Colon (tissue), 2 donors: ENCODE results near the gene GAB3.

Source experiments
- FAIRE-seq: peaks from 2 replicates; lab custom pipeline; 2012; peaks lifted over from hg19 to GRCh38; lab: Jason Lieb, UNC
- donor health status: control.
- donor health status: control.

Gene GAB3

DNA sequence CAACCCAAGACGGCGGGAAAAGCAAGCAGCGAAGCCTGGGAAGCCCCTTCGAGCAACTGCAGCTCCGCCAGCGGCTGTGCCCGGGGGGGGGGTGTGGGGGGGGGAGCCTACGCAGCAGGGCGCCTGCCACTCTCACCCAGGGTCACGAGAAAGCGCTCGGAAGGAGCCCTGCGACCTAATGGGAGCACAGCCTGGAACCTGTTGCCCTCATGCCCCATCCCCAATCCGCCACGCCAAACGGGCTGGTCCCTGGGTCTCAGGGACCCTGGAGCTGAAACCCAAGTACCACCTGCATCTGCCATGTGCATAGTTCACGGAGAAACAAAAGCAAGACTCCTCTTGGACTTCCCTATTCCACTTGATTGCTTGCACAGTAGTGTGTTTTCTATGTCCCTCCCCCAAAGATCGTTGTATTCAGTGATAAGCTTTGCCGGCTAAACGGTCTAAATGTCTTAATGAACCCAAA is 359 bp upstream of the GAB3 start:
- no peak for FAIRE-seq

DNA sequence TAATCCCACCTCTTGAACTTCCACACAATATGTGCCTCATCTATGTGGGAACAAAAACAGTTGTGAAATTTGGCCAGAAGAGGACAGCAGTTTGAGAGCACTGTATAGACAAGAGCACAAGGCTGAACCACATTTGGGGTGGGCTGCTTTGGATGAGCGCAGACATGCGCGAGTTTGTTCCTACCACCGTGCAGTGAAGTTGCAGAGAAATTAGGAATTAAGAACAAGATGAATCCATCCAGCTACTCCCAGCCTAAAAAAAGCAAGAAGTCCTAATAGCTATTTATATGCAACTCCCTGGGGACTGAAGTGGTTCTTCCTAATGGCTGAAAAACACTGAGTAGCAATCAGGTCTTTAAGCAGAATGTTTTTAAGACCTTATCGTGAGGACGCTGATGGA is 1.0 kb downstream of the GAB3 start:
- FAIRE-seq = no peak

GRCh38 chrX:154748712-154749339 is 2.1 kb downstream of the GAB3 start:
- FAIRE-seq = peak; percentile 38

DNA sequence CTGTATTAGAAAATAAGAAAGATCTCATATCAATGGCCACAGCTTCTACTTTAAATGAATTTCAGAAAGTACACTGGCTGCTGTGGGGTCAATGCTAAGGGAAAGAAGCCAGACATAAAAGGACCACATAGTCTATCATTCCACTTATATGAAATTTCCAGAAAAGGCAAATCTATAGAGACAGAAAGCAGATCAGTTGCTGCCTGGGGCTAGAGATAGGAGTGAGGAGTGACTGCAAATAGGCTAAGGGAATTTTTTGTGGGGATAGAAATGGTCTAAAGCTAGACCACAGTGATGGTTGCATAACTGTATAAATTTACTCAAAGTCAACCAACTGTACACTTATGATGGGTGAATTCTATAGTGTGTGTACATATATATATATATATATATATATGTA is 8.3 kb downstream of the GAB3 start:
- no peak for FAIRE-seq

GRCh38 chrX:154739952-154740465 is 10.9 kb downstream of the GAB3 start:
- FAIRE-seq = peak; percentile 10

DNA sequence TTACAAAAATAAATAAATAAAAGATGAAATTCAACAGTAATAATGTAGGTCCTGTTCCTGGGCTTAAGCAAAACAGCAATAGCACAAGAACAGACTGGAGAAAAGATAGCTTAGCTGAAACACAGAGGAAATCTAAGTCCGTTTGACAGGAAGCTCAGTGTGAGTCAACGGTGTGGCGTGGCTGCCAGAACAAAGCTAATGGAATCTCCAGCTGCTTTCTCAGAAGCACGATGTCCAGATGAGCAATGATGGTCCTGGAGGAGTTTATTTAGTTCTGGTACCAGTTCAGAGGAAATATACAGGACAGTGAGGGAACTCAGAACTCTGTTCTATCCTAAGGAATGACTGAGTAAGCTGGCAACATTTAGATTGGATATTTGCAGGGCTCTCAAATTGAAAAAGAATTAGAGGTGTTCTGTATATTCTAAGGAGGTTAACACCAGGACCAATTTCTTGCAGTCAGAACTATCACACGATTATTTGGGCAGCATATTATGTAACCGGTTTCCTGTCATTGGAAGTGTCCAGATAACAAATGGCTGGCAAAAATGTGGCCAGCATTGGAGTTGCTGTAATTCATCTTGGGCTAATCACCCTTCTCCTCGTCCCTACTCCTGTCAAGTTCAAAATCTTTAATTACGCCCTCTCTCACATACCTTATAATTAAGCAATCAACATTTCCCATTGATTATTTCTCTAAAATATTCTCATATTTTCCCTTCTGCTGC is 12.7 kb downstream of the GAB3 start:
- no peak for FAIRE-seq

DNA sequence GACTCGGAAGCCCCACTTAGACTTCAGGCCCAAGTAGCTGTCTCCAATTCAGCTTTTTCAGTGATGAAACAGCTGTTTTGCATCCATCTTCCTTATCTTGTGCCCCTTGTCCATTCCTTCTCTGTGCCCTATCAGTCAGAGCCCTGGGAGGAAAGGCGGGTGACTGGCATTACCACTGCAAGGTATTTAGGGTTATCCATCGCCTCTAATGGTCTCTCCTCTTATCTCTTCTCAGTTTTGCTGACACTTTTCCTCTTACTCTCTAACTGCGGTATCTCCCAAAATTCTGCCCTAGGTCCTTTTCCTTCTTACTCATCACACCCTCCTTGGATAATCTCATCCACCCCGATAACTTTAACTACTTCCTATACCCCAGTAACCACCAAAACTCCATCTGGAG is 13.7 kb downstream of the GAB3 start:
- FAIRE-seq = no peak

- FAIRE-seq = no peak
Observed at GRCh38 chrX:154735695-154736393, 15.0 kb downstream of the GAB3 start.

GRCh38 chrX:154734061-154734781 is 16.7 kb downstream of the GAB3 start:
- no peak for FAIRE-seq

DNA sequence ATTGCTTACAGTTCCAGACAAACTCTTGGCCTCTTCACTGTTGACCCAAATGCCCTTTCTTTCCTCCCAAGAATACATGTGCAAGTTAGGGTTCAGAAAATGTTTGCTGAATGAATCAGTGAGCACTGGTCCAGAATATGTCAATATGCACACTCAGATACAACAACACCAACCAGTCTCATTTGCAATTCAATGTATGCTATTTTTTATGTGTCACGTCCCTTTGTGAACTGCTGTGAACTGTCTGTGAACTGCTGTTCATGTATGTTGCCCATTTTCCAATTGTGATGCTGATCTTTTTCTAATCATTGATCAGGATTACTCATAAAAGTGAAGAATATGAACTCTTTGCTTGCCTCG is 17.8 kb downstream of the GAB3 start:
- no peak for FAIRE-seq

DNA sequence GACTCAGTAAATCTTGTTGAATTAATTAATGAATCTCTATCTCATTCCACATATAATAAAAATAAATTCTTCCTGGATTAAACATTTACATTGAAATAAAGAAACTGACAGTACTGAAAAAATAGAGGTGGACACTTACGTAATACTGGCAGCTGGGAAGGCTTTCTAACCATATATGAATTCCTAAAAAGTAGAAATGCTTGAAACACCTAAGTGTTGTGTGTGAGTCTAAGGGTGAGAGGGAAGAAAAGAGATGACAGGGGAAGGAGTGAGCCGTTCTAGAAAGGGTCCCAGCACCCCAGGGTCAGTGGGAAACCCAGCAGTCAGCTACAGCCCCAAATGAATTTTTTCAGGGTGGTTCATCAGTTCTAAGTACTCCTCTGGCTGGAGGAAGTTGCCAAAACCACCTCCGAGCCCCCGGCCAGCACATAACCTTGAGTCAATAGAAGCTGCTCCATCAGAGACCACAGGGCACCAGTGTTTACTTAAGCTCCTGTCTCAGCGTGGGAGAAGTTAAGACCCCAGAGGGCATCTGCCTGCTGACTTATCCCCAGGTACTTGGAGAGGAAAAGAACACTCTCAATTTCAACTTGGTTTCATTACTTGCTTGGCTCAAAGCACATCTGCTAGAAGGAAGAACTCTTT is 18.3 kb downstream of the GAB3 start:
- no peak for FAIRE-seq

- no peak for FAIRE-seq
Observed at GRCh38 chrX:154731881-154732280, 19.0 kb downstream of the GAB3 start.

DNA sequence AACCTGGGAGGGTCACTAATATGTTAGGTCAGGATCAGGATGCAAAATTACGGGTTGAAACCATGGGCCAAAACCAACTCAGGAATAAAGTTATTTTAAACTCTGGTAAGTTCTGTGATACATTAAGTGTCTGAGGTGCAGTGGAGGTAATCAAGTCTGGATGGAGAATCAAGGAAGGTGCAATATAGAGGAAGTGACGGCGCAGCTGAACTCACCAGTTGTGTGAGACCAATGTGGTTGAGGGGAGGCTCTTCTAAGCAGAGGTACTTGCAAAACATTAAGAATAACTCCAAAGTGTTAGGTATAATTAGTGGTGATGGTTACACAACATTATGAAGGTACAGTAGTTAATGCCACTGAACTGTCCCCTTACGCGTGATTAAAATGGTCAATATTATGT is 19.7 kb downstream of the GAB3 start:
- no peak for FAIRE-seq

- no peak for FAIRE-seq
Observed at GRCh38 chrX:154730253-154730891, 20.5 kb downstream of the GAB3 start.

- no peak for FAIRE-seq
Observed at GRCh38 chrX:154729439-154729838, 21.4 kb downstream of the GAB3 start.

GRCh38 chrX:154728431-154729190 is 22.3 kb downstream of the GAB3 start:
- no peak for FAIRE-seq

DNA sequence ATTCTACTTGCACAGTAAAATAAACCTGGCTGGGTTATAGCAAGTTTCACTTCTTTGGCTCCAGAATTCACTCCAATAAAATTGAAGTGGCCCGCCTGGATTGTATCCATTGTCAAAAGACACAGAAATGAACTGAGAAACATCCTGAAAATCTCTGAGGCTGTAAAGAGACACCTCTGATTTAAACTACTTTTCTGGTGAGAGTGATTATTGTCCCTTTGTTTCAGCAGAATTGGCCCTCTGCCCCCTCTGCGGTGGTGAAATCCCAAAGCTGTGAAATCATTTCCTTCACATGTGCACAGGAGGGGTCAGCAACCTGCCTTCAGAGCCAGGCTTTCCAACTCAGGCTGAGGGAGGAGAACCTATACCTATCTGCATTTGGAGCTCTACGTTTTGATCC is 23.0 kb downstream of the GAB3 start:
- no peak for FAIRE-seq

DNA sequence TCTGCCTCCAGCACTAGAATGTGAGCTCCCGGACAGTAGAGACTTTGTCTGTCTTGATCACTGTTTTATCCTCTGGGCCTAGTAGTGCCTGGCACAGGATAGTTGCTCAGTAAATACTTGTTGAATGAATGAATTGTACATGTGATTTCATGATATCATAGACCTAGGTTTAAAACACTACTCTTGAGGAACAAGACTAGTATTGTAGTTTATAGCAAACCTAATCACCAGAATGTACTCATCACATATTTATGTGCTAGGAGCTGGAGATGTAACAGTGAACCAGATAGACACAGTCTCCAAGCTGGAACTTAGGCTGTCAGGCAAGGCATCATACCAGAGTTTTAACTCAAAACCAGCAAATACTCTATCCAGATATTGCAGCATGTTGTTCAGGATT is 23.5 kb downstream of the GAB3 start:
- FAIRE-seq = no peak

DNA sequence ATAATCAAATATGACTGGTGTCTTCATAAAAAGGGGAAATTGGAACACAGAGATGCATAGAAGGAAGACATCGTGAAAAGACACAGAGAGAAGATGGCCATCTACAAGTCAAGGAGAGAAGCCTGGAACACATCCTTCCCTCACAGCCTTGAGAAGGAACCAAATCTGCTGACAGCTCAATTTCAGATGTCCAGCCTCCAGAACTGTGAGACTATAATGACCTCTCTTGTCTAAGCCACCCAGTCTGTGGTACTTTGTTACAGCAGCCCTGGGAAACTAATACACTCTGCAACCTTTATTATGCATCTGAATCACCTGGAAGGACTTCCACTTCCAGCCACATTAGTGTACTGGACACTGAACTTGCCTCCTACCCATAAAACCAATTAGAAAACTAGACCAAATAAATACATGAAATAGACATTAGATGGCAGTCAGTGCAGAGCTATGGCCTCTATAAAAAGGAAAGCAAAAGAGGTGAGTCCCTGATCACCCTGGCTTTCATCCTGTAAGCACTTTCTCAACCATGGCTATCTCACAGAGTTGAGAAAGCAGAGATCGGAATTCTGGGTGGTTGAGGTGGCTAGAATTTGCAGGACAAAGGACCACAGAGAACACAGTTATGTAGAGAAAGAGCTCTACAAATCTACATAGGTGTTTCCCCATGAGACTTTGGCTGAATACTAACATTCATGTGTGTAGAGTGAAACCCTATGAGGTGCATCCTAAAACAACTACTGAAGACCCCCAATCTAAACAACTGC is 25.7 kb downstream of the GAB3 start:
- no peak for FAIRE-seq

DNA sequence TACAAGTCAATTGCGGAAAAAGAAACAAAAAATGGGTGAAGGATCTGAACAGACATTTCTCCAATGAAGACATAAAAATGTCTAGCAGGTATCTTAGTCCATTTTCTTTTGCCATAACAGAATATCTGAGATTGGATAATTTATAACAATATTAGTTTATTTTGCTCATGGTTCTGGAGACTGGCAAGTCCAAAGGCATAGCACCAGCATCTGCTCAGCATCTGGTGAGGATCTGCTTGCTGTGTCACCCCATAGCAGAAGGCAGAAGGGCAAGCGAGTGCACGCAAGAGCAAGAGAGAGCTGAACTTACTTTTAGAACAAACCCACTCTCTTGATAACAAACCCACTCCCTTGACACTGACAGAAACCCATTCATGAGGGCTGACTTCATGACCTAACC is 29.7 kb downstream of the GAB3 start:
- FAIRE-seq = no peak
